ENCODE results near the gene ZNF439. TPM values are rescaled to one million over a fixed set of nuclear protein-coding genes. Genes with fewer than 3 reads are reported as not detected.

ZNF439 gene
- total RNA-seq = 0.65 and 0.92 TPM in 2 replicates

DNA sequence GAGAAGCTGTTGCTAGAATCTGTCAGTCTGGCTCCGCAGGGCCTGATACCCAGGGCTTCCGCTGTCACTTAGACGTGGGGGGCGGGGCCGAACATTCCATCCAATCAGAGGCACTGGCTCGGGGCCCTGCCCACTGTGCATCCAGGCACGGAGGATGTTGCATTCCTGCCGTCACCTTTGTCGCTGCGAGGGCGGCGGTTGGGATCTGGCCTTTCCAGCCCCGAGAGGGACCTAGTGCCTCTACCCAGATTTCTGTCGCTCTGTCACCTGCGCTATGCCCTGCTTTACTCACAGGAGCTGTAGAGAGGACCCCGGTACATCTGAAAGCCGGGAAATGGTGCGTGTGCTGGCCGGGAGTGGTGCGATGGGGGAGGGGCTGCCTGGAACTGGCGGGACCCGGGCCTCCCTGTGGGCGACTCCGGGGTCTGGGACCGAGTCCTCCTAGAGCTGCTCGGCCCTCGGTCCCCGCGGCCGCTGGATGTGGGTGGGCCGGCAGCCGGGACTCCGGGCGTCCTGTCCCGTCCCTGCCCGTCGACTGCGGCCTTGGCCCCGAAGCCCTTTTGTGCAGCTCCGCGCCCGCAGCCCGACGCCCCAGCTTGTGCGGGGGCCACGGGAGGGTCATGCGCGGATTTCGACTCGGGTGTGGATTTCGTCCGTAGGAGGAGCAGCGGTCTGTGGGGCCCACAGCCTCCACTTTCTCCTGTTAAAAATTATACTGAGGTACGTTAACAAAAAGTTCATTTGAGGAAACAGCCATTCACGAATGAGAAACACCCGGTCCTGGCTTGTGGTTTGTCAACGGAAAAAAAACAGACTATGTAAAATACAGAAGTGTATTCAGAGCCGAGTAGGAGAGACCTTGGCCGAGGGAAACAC, at the start of gene ZNF439:
Gene ZNF439 (plus strand): TSS at position 133 of the 876 bp plus-strand sequence. CDS start 142 bp downstream, at position 275.

DNA sequence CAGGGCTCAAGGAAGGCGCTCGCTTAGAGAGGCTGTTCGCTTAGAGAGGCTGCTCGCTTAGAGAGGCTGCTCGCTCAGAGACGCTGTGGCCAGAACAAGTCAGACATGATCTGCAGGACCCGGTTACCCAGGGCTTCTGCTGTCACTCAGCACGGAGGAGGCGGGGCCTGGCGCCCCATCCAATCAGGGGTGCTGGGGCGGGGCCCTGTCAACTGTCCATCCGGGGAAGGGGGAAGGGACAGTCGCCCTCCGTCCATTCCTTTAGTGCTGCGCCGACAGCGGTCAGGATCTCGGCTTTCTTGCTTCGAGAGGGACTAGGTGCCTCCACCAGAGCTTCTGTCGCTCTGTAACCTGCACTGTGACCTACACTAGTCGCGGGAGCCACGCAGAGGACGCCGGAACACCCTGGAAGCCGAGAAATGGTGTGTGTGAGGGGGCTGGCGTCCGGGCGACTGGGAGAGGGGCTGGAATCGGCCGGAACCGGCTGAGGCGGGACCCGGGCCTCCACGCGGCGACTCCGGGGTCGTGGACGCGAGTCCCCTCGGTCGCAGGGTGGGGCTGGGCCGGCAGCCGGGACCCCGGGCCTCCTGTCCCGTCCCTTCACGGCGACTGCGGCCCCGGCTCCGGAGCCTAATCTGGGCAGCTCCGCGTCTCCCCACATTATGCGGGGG, 34.4 kb upstream of the ZNF439 start, which contains the start of gene ZNF440:
Gene ZNF440 (plus strand): TSS at position 245 of the 671 bp plus-strand sequence. CDS start 175 bp downstream, at position 420.

DNA sequence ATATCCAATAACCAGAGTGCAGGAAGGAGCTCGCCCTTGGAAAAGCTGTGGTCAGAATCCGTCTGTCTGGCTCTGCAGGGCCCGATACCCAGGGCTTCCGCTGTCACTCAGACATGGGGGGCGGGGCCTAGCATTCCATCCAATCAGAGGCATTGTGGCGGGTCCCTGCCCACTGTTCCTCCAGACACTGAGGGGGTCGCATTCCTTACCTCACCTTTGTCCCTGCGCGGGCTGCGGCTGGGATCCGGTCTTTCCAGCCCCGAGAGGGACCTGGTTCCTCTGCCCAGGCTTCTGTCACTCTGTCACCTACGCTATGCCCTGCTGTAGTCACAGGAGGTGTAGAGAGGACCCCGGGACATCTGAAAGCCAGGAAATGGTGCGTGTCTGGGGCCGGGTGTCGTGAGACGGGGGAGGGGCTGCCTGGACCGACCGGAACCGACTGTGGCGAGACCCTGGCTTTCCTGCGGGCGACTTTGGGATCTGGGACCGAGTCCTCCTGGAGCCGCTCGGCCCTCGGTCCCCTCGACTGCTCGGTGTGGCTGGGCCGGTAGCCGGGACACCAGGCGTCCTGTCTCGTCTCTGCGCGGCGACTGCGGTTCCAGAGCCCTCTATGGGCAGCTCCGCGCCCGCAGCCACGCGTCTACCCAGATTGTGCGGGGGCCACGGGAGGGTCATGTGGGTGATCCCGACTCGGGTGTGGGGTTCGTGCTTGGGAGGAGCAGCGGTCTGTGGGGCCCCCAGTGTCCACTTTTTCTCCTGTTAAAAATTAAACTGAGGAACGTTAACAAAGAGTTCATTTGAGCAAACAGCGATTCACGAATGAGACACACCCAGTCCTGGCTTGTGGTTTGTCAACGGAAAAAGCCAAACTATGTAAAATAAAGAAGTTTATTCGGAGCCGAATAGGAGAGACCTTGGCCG, 39.3 kb downstream of the ZNF439 start, which contains the start of gene ZNF69:
Gene ZNF69 (plus strand): TSS at position 172 of the 921 bp plus-strand sequence. CDS start 142 bp downstream, at position 314.

Other genes starting within 250 kb of the ZNF439 start
- gene ZNF823, start 109.8 kb upstream of the ZNF439 start, total RNA-seq = 3.4 and 4.9 TPM in 2 replicates
- 1.9 and 2.6 TPM in 2 replicates for gene ZNF441, start 81.7 kb upstream of the ZNF439 start, total RNA-seq
- 0.35 and 0.65 TPM in 2 replicates for gene ZNF491, start 50.2 kb upstream of the ZNF439 start, total RNA-seq
- 6.2 and 8.7 TPM in 2 replicates for gene ZNF440, start 34.5 kb upstream of the ZNF439 start, total RNA-seq
- gene ZNF69, start 39.1 kb downstream of the ZNF439 start, total RNA-seq = 0.63 and 1.1 TPM in 2 replicates
- gene ZNF700, start 76.4 kb downstream of the ZNF439 start, total RNA-seq = 4.2 and 4.3 TPM in 2 replicates
- 0.09 and 0.92 TPM in 2 replicates for gene ZNF763, start 116.3 kb downstream of the ZNF439 start, total RNA-seq
- gene ZNF433, start 187.0 kb downstream of the ZNF439 start, total RNA-seq = 3.8 and 5.3 TPM in 2 replicates
- 0.21 and 0.93 TPM in 2 replicates for gene ZNF878, start 204.2 kb downstream of the ZNF439 start, total RNA-seq
- gene ZNF844, start 216.0 kb downstream of the ZNF439 start, total RNA-seq = 0.56 and 1.1 TPM in 2 replicates